A549 (cell line): ENCODE results near the gene SLC49A3.
"Not testable (repeated sequence)": the region's sequence is repeated elsewhere in the genome, so short reads cannot be mapped to it uniquely, and the experiment has no call there.

Experiments used
- CEBPB ChIP-seq, 2 experiments: fragments of >200 bp in 1 of 2; sonication (Bioruptor Twin) in 1 of 2; formaldehyde crosslinking in 1 of 2; IDR thresholded peaks; 2 replicates each; pipeline ENCODE4 v1.6.1; 2012 to 2016
- CTCF ChIP-seq: fragments of >200 bp; sonication (Bioruptor Twin); formaldehyde crosslinking; IDR thresholded peaks from 3 replicates; pipeline ENCODE4 v1.5.1; 2016
- JUN ChIP-seq, 2 experiments: fragments of >200 bp; sonication (Bioruptor Twin); formaldehyde crosslinking; IDR thresholded peaks; 2 replicates in 1 of 2; 3 replicates in 1 of 2; pipeline ENCODE4 v1.6.1; 2016 to 2017
- PHF8 ChIP-seq: fragments of 200-600 bp; sonication (generic); IDR thresholded peaks from 2 replicates; pipeline ENCODE4 v1.6.1; 2016; ENCODE audit warnings: low read depth, mild to moderate bottlenecking, antibody characterized with exemption, moderate library complexity, borderline replicate concordance
- POLR2A ChIP-seq: IDR thresholded peaks from 2 replicates; pipeline ENCODE4 v1.6.1; 2012; ENCODE audit warnings: mild to moderate bottlenecking, low read length
- RAD21 ChIP-seq, 2 experiments: fragments of >200 bp in 1 of 2; sonication (Bioruptor Twin) in 1 of 2; formaldehyde crosslinking in 1 of 2; IDR thresholded peaks in 1 of 2; conservative IDR thresholded peaks in 1 of 2; 2 replicates in 1 of 2; 3 replicates in 1 of 2; pipeline ENCODE4 v1.6.1; 2012 to 2018; ENCODE audit warnings: inconsistent platforms in 1 of 2
- SMC3 ChIP-seq: fragments of >200 bp; sonication (Bioruptor Twin); formaldehyde crosslinking; IDR thresholded peaks from 3 replicates; pipeline ENCODE4 v1.6.1; 2018; ENCODE audit warnings: inconsistent platforms

GRCh38 chr4:730946-731904, 42.3 kb upstream of the SLC49A3 start:
- TF ChIP-seq CTCF; POLR2A; JUN (IDR thresholded peaks at IDR 0.05); RAD21 (conservative IDR thresholded peaks at IDR 0.05 in 1 of 2, IDR thresholded peaks at IDR 0.05 in 1 of 2); PHF8; SMC3; CEBPB (IDR thresholded peaks at IDR 0.05): not testable (repeated sequence)
